Panc1 (cell line): ENCODE measurements around the gene TBATA.

Experiments used
- CTCF ChIP-seq: fragments of 450-650 bp; IDR thresholded peaks from 2 replicates; pipeline ENCODE4 v1.5.1; 2017; ENCODE audit warnings: mild to moderate bottlenecking
- TCF7L2 ChIP-seq: IDR thresholded peaks from 2 replicates; pipeline ENCODE4 v1.6.1; 2011; ENCODE audit warnings: mild to moderate bottlenecking, low read depth, low read length, inconsistent platforms

GRCh38 chr10:70811881-70812280, 26.7 kb upstream of the TBATA start:
- TF ChIP-seq CTCF (no peak), TCF7L2 (no peak)
